Fibroblast of the aortic adventitia (primary cell): ENCODE results near the gene SLC25A33. TPM values are rescaled to one million over a fixed set of nuclear protein-coding genes. Genes with fewer than 3 reads are reported as not detected.

Source experiments
- DNase-seq: peaks from one replicate; pipeline ENCODE4 v3.0.0-alpha.2; 2010; ENCODE audit warnings: low read depth
- H3K4me3 ChIP-seq: 2 replicates; pipeline ENCODE4 v1.5.1; 2011; ENCODE audit warnings: low read depth, mild to moderate bottlenecking, control low read depth, low read length, moderate library complexity
- total RNA-seq: library from RNA; depleted of rRNA; stranded (reverse); fragments of >200 nt; gene quantifications from 2 replicates; pipeline ENCODE4 v1.2.3, GENCODE V29; 2012; ENCODE audit warnings: low replicate concordance
- TF ChIP-seq, protein P1 (sequence below): IDR thresholded peaks from 2 replicates; pipeline ENCODE4 v1.5.1; 2011; ENCODE audit warnings: mild to moderate bottlenecking, low read length, control low read depth, inconsistent platforms; ENCODE audit not compliant: insufficient read depth

The SLC25A33 gene
- total RNA-seq, 1 donor, result 4.7 TPM

GRCh38 chr1:9631613-9632012 lies 92.3 kb downstream of the SLC25A33 start:
- H3K4me3 ChIP-seq, result no peak overlapping the region
- no peak for DNase-seq
- TF ChIP-seq, protein P1, sequence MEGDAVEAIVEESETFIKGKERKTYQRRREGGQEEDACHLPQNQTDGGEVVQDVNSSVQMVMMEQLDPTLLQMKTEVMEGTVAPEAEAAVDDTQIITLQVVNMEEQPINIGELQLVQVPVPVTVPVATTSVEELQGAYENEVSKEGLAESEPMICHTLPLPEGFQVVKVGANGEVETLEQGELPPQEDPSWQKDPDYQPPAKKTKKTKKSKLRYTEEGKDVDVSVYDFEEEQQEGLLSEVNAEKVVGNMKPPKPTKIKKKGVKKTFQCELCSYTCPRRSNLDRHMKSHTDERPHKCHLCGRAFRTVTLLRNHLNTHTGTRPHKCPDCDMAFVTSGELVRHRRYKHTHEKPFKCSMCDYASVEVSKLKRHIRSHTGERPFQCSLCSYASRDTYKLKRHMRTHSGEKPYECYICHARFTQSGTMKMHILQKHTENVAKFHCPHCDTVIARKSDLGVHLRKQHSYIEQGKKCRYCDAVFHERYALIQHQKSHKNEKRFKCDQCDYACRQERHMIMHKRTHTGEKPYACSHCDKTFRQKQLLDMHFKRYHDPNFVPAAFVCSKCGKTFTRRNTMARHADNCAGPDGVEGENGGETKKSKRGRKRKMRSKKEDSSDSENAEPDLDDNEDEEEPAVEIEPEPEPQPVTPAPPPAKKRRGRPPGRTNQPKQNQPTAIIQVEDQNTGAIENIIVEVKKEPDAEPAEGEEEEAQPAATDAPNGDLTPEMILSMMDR, result no peak

DNA sequence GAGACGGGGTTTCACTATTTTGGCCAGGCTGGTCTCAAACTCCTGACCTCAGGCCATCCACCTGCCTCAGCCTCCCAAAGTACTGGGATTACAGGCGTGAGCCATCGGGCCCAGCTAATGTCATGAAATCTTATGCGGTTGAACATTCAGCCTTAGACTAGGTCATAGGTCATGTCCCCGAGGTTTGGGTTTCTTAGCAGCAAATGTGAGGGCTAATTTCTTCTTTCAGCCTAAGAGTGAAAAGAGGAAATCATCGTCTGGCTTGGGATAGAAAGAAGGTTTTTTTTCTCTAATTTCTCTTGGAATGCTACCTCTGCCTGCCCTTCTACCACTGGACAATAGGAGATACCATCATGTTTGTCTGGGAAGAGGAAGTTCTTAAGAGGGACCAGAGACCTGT lies 94.2 kb downstream of the SLC25A33 start:
- no peak overlapping the region for H3K4me3 ChIP-seq
- DNase-seq, result no peak
- TF ChIP-seq, protein P1, result no peak

DNA sequence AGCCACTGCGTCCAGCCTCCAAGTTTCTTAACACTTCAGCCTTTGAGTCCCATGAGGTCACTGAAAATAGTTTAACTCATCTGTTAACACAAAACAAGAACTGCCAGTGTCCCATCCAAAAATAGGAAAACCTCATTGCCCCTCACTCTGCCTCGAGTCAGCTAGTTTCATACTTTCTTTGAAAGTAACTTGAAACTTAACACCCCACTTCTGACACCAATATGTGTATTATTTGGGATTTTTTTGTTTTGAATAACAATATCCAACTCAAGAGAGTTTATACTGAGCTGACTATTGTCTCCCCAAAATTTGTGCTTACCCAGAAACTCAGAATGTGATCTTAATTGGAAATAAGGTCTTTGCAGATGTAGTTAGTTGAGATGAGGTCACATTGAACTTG lies 95.3 kb downstream of the SLC25A33 start:
- no peak for DNase-seq
- H3K4me3 ChIP-seq, result no peak overlapping the region
- TF ChIP-seq, protein P1, result no peak

Other genes with a start within 250 kb of the SLC25A33 start
- 18.2 and 37.6 TPM in 2 replicates for gene SPSB1, start 246.6 kb upstream of the SLC25A33 start, total RNA-seq
- 2.8 and 8.9 TPM in 2 replicates for gene TMEM201, start 49.4 kb downstream of the SLC25A33 start, total RNA-seq
- gene PIK3CD, start 112.3 kb downstream of the SLC25A33 start, total RNA-seq, result 3.0 and 6.5 TPM in 2 replicates